Heart right ventricle (tissue), 16 donors: ENCODE results near the gene DUSP22. TPM values are rescaled to one million over a fixed set of nuclear protein-coding genes. Genes with fewer than 3 reads are reported as not detected.

Experiments used
- ATAC-seq, 8 donors: fragments of 200-7000 bp; cut with Tn5 transposase; one replicate each; pipeline ENCODE4 v1.9.1; 2020; ENCODE audit warnings: mild to moderate bottlenecking in 8 of 8, moderate library complexity in 8 of 8, moderate number of reproducible peaks in 1 of 8
- DNase-seq, 2 donors: peaks; one replicate each; pipeline ENCODE4 v3.0.0-alpha.2; 2020
- H3K27ac ChIP-seq, 10 donors: fragments of 200-600 bp; sonication (generic) in 2 of 10; one replicate each; pipeline versions ENCODE4 v1.5.0 to v1.8.0; 2020 to 2022; ENCODE audit warnings: mild to moderate bottlenecking in 3 of 10
- H3K27me3 ChIP-seq, 7 donors: fragments of 200-600 bp; one replicate each; pipeline ENCODE4 v1.8.0; 2021 to 2022; ENCODE audit warnings: mild to moderate bottlenecking in 2 of 7
- H3K36me3 ChIP-seq, 9 donors: fragments of 200-600 bp; sonication (generic) in 1 of 9; one replicate each; pipeline versions ENCODE4 v1.5.0 to v1.8.0; 2020 to 2022; ENCODE audit warnings: mild to moderate bottlenecking in 2 of 9
- H3K4me1 ChIP-seq, 9 donors: fragments of 200-600 bp; sonication (generic) in 1 of 9; one replicate each; pipeline versions ENCODE4 v1.5.0 to v1.8.0; 2020 to 2022; ENCODE audit warnings: mild to moderate bottlenecking in 4 of 9
- H3K4me3 ChIP-seq, 10 donors: fragments of 200-600 bp; sonication (generic) in 2 of 10; one replicate each; pipeline versions ENCODE4 v1.5.0 to v1.8.0; 2020 to 2022; ENCODE audit warnings: mild to moderate bottlenecking in 7 of 10, moderate library complexity in 2 of 10
- H3K9me3 ChIP-seq, 11 donors: fragments of 200-600 bp in 10 of 11; sonication (generic) in 2 of 11; one replicate each; pipeline versions ENCODE4 v1.5.0 to v1.8.0; 2013 to 2022; ENCODE audit warnings: mild to moderate bottlenecking in 2 of 11, control low read depth in 1 of 11, moderate library complexity in 1 of 11
- WGBS, 2 donors: extraction: QIAGEN DNeasy Blood & Tissue Kit; methylation state at CpG; one replicate each; pipeline ENCODE4 v1.1.7; 2013; ENCODE audit warnings: inconsistent platforms in 1 of 2; 5-methylcytosine and 5-hydroxymethylcytosine counted together
- intact Hi-C, 10 donors: fragments of 100-400 bp; cut with DNase I; formaldehyde crosslinking; loops; one replicate each; pipeline versions ENCODE4 v1.11.1 to v1.14.2; 2022
- polyA plus RNA-seq, 2 donors: library from polyadenylated mRNA; stranded (reverse); fragments of 200-250 nt; gene quantifications; one replicate each; pipeline ENCODE4 v1.2.3, GENCODE V29; 2013
- total RNA-seq, 10 donors: library from RNA; stranded (reverse); fragmentation: NEBNext Ultra II Directional in 3 of 10; extraction: Animal tissue kit (Norgen Biotek cat#: 25700) in 3 of 10; gene quantifications; one replicate each; pipeline versions ENCODE4 v1.2.1 to v1.2.4, GENCODE V29; 2021 to 2023
- TF ChIP-seq, protein P1 (sequence below), 9 donors: fragments of 200-600 bp; sonication (generic) in 2 of 9; IDR thresholded peaks; one replicate each; pipeline versions ENCODE4 v1.5.0 to v1.8.0; 2021 to 2022; ENCODE audit warnings: antibody characterized with exemption in 9 of 9, mild to moderate bottlenecking in 5 of 9, moderate library complexity in 1 of 9
- donor health status: Arrhythmogenic right ventricular cardiomyopathy.
- donor health status: ischemic (EF 13 %, LVEDD 7.1; RV severe dilation, severe dysfunction).
- donor health status: healthy with polysubstance abuse.
- donor health status: DM: no; HTN: yes; CAD: no.
- donor health status: DM: no; HTN: no; CAD: no.
- donor health status: ischemic (EF 25% LVEDD 6.9; RV normal size, moderate dysfunction).
- donor health status: ischemic (EF 25% LVEDD 5.7; RV mildly dilated, moderate dysfunction).
- donor health status: healthy.
- donor health status: DM: yes; HTN: yes; CAD: no.
- donor health status: Ischemic cardiomyopathy.
- donor health status: ischemic (EF 35%, LVEDD 5.7; RV mildly dilated, moderate dysfunction).
- donor health status: nonischemic (EF 11% LVEDD 7.7; RV severe dilation, severe dysfunction).
- donor health status: DM: yes; HTN: yes; CAD: no.
- donor health status: PGD.
- donor health status: ischemic (EF 29% LVEDD 5.4; RV normal size, mild dysfunction).
- donor health status: nonischemic (EF 23%, LVEDD 6.1; RV moderate dilation, normal function).

Gene DUSP22
- total and polyA plus RNA-seq, 12 donors: 32.0 to 70.4 (median 51.9) TPM

GRCh38 chr6:399785-400534 is 107.7 kb downstream of the DUSP22 start:
- whole genome bisulfite sequencing, 2 donors: 52 to 55% methylated on average over 11 of the region's 11 CpGs
- Histone ChIP-seq H3K9me3 (peaks cover 0 to 7% (median 0%) of the 10 kb centered on the region in 11 donors), H3K27ac (no peak overlapping the region), H3K4me1 (no peaks in the 10 kb centered on the region), H3K27me3 (peaks cover 4 to 52% (median 36%) of the 10 kb centered on the region in 7 donors), H3K36me3 (peaks cover 0 to 18% (median 0%) of the 10 kb centered on the region in 9 donors), H3K4me3 (no peak overlapping the region)
- intact Hi-C loops: loop anchor here in 1 of 10 donors (10.0 kb wide), 1 partner anchor 185 kb away; no protein-coding TSS in a partner anchor
- ATAC-seq (no peak), DNase-seq (no peak)
- TF ChIP-seq, protein P1, sequence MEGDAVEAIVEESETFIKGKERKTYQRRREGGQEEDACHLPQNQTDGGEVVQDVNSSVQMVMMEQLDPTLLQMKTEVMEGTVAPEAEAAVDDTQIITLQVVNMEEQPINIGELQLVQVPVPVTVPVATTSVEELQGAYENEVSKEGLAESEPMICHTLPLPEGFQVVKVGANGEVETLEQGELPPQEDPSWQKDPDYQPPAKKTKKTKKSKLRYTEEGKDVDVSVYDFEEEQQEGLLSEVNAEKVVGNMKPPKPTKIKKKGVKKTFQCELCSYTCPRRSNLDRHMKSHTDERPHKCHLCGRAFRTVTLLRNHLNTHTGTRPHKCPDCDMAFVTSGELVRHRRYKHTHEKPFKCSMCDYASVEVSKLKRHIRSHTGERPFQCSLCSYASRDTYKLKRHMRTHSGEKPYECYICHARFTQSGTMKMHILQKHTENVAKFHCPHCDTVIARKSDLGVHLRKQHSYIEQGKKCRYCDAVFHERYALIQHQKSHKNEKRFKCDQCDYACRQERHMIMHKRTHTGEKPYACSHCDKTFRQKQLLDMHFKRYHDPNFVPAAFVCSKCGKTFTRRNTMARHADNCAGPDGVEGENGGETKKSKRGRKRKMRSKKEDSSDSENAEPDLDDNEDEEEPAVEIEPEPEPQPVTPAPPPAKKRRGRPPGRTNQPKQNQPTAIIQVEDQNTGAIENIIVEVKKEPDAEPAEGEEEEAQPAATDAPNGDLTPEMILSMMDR (IDR thresholded peaks at IDR 0.05): no peak

GRCh38 chr6:400815-401214 is 108.5 kb downstream of the DUSP22 start:
- DNase-seq: no peak
- intact Hi-C loops: loop anchor here in 1 of 10 donors (10.0 kb wide), 1 partner anchor 186 kb away; no protein-coding TSS in a partner anchor
- H3K9me3 ChIP-seq: peaks cover 0 to 10% (median 0%) of the 10 kb centered on the region in 11 donors
- 88% methylated on average over 6 of the region's 6 CpGs for WGBS, 2 donors
- H3K4me3 ChIP-seq: no peak overlapping the region
- no peak for ATAC-seq
- no peaks in the 10 kb centered on the region for H3K4me1 ChIP-seq
- H3K27ac ChIP-seq: no peak overlapping the region
- peaks cover 0 to 18% (median 0%) of the 10 kb centered on the region in 9 donors for H3K36me3 ChIP-seq
- peaks cover 2 to 44% (median 27%) of the 10 kb centered on the region in 7 donors for H3K27me3 ChIP-seq
- TF ChIP-seq, protein P1 (IDR thresholded peaks at IDR 0.05): no peak

Other genes starting within 250 kb of the DUSP22 start
- 1 to 10 TPM in 2 of 10 donors, under 1 TPM in 7, not detected in 1; 0.05 to 3.6 (median 0.32) TPM for gene IRF4, start 99.3 kb downstream of the DUSP22 start, total RNA-seq
- under 1 TPM; 0.04 to 0.15 TPM for gene IRF4, start 99.3 kb downstream of the DUSP22 start, polyA plus RNA-seq